Esophagus squamous epithelium (tissue), 4 donors: ENCODE measurements around the gene TAF1L.

ENCODE experiments used
- POLR2A ChIP-seq, 4 donors: fragments of 450-650 bp; IDR thresholded peaks; one replicate each; pipeline ENCODE4 v1.6.1; 2017; ENCODE audit warnings: antibody characterized with exemption in 4 of 4, mild to moderate bottlenecking in 4 of 4, moderate library complexity in 3 of 4
- TF ChIP-seq, protein P1 (sequence below), 6 experiments: fragments of 450-650 bp in 4 of 6; fragments of 200-600 bp in 2 of 6; sonication (generic) in 2 of 6; IDR thresholded peaks; one replicate each; pipeline ENCODE4 v1.5.1; 2016 to 2019; ENCODE audit warnings: antibody characterized with exemption in 6 of 6, mild to moderate bottlenecking in 4 of 6, moderate library complexity in 4 of 6

GRCh38 chr9:32625320-32625719, 10.1 kb downstream of the TAF1L start:
- TF ChIP-seq, protein P1, sequence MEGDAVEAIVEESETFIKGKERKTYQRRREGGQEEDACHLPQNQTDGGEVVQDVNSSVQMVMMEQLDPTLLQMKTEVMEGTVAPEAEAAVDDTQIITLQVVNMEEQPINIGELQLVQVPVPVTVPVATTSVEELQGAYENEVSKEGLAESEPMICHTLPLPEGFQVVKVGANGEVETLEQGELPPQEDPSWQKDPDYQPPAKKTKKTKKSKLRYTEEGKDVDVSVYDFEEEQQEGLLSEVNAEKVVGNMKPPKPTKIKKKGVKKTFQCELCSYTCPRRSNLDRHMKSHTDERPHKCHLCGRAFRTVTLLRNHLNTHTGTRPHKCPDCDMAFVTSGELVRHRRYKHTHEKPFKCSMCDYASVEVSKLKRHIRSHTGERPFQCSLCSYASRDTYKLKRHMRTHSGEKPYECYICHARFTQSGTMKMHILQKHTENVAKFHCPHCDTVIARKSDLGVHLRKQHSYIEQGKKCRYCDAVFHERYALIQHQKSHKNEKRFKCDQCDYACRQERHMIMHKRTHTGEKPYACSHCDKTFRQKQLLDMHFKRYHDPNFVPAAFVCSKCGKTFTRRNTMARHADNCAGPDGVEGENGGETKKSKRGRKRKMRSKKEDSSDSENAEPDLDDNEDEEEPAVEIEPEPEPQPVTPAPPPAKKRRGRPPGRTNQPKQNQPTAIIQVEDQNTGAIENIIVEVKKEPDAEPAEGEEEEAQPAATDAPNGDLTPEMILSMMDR (IDR thresholded peaks at IDR 0.05): no peak
- TF ChIP-seq POLR2A (IDR thresholded peaks at IDR 0.05): no peak
